Measurements from ENCODE around the gene OTOF. TPM values are rescaled to one million over a fixed set of nuclear protein-coding genes. Genes with fewer than 3 reads are reported as not detected.

Gene OTOF
- total and polyA plus RNA-seq, 8 donors: 0.06 to 3.6 (median 0.29) TPM; not detected in 3

DNA sequence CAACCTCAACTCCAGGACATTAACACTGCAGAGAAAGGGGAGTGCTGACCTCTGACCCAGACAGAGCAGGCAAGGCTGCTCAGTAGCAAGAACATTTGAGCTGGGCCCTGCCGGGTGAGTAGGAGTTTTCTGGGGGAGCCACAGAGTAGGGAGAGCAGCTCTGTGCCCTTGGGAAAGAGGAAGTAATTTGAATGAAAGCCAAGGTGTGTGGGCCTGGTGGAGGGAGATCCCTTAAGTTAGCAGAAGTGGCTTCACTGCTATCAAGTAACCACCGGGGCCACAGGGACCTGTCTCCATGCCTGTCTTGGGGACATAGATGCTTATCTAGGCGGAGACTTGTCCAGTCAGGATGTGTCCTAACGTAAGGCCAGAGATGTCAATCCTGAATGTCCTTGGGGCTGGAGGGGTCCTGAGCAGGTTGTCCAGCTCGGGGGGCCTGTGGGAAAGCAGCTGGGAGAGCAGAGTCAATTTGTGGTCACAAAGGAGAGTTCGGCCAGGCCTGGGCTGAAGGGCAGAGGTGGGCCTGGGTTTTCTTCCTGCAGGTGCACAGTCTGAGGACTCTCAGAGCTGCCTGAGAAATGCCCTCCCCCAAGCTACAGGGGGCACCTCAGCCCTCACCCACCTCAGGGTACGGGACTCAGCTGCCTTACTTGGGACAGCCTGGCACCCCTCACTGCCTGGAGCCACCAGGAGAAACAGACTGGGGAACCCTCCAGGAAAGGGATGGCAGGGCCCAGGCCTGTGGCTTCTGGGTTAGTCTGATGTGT lies 15.0 kb upstream of the OTOF start:
- Histone ChIP-seq H3K27me3 (peaks cover 0 to 1% (median 0%) of the 10 kb centered on the region in 3 donors), H3K4me3 (no peak overlapping the region), H3K27ac (no peak overlapping the region), H3K4me1 (peaks cover 0 to 7% (median 0%) of the 10 kb centered on the region in 4 donors), H3K9me3 (no peaks in the 10 kb centered on the region), H3K36me3 (no peaks in the 10 kb centered on the region)
- intact Hi-C loops (cut with DNase I; ENCODE audit: low total_unique reads): no loop called here
- TF ChIP-seq EP300 (IDR thresholded peaks at IDR 0.05) (no peak), POLR2AphosphoS5 (IDR thresholded peaks at IDR 0.05) (no peak), POLR2A (IDR thresholded peaks at IDR 0.05) (no peak)
- TF ChIP-seq, protein P1, sequence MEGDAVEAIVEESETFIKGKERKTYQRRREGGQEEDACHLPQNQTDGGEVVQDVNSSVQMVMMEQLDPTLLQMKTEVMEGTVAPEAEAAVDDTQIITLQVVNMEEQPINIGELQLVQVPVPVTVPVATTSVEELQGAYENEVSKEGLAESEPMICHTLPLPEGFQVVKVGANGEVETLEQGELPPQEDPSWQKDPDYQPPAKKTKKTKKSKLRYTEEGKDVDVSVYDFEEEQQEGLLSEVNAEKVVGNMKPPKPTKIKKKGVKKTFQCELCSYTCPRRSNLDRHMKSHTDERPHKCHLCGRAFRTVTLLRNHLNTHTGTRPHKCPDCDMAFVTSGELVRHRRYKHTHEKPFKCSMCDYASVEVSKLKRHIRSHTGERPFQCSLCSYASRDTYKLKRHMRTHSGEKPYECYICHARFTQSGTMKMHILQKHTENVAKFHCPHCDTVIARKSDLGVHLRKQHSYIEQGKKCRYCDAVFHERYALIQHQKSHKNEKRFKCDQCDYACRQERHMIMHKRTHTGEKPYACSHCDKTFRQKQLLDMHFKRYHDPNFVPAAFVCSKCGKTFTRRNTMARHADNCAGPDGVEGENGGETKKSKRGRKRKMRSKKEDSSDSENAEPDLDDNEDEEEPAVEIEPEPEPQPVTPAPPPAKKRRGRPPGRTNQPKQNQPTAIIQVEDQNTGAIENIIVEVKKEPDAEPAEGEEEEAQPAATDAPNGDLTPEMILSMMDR (IDR thresholded peaks at IDR 0.05): no peak
- 82 to 95% (median 88%) methylated on average over 3 to 7 of the region's 7 CpGs for WGBS, 5 donors
- no peak for DNase-seq

DNA sequence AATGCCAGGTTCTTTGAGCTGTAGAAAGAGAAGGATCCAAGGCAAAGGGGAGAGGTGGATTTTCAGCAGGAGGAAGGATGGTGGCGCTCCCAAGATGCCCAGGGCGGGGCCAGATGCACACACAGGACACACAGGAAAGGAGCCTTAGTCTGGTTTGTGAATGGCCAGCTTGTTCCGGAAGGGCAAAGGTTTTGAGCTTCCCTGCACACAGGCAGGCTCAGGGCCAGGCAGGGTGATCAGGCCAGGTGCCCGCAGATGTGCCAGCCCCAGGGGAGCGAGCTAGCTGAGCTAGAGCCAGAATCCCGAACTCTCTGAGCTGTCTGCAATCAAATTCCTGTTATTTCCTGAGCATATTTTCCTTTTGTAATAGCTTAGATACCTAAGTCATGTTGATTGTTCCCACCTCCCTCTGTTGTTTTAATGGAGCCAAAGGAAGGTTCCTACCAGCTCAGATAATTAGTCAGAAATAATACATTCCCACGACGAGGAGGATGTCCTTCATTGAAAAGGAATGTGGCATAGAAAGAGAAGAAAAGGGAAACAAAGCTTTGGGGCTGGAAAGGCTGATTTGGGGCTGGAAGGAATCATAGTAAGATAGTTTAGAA lies 13.7 kb upstream of the OTOF start:
- intact Hi-C loops (cut with DNase I; ENCODE audit: low total_unique reads): no loop called here
- H3K27me3 ChIP-seq: no peaks in the 10 kb centered on the region
- H3K4me1 ChIP-seq: peaks cover 0 to 7% (median 0%) of the 10 kb centered on the region in 4 donors
- no peak for DNase-seq
- TF ChIP-seq, protein P1 (IDR thresholded peaks at IDR 0.05): no peak
- TF ChIP-seq POLR2AphosphoS5 (IDR thresholded peaks at IDR 0.05) (no peak), POLR2A (IDR thresholded peaks at IDR 0.05) (no peak), EP300 (IDR thresholded peaks at IDR 0.05) (no peak)
- WGBS, 5 donors: 71 to 79% (median 74%) methylated on average over 8 of the region's 8 CpGs
- no peaks in the 10 kb centered on the region for H3K9me3 ChIP-seq
- H3K4me3 ChIP-seq: no peak overlapping the region
- H3K27ac ChIP-seq: no peak overlapping the region
- H3K36me3 ChIP-seq: no peaks in the 10 kb centered on the region

- TF ChIP-seq, protein P1 (IDR thresholded peaks at IDR 0.05): no peak
- no peak for TF ChIP-seq POLR2AphosphoS5 (IDR thresholded peaks at IDR 0.05)
- TF ChIP-seq EP300 (IDR thresholded peaks at IDR 0.05): no peak
- no peak for TF ChIP-seq POLR2A (IDR thresholded peaks at IDR 0.05)
- Histone ChIP-seq H3K36me3 (no peaks in the 10 kb centered on the region), H3K27me3 (no peaks in the 10 kb centered on the region), H3K4me3 (no peak overlapping the region), H3K27ac (no peak overlapping the region), H3K9me3 (no peaks in the 10 kb centered on the region), H3K4me1 (no peaks in the 10 kb centered on the region)
- no peak for DNase-seq
- 75 to 82% (median 80%) methylated on average over 9 to 19 of the region's 19 CpGs for WGBS, 5 donors
- intact Hi-C loops (cut with DNase I; ENCODE audit: low total_unique reads): no loop called here
Measured at GRCh38 chr2:26489213-26489850, 11.4 kb upstream of the OTOF start.

- intact Hi-C loops (cut with DNase I; ENCODE audit: low total_unique reads): no loop called here
- H3K27me3 ChIP-seq: no peaks in the 10 kb centered on the region
- WGBS, 5 donors: 89 to 94% (median 91%) methylated on average over 14 to 20 of the region's 20 CpGs
- DNase-seq: no peak
- no peaks in the 10 kb centered on the region for H3K4me1 ChIP-seq
- no peaks in the 10 kb centered on the region for H3K36me3 ChIP-seq
- TF ChIP-seq EP300 (IDR thresholded peaks at IDR 0.05) (no peak), POLR2AphosphoS5 (IDR thresholded peaks at IDR 0.05) (no peak), POLR2A (IDR thresholded peaks at IDR 0.05) (no peak)
- TF ChIP-seq, protein P1 (IDR thresholded peaks at IDR 0.05): no peak
- H3K4me3 ChIP-seq: no peak overlapping the region
- no peaks in the 10 kb centered on the region for H3K9me3 ChIP-seq
- H3K27ac ChIP-seq: no peak overlapping the region
Measured at GRCh38 chr2:26488463-26489212, 10.7 kb upstream of the OTOF start.

Measured in stomach (tissue), 9 donors.